Tibial nerve (tissue), 4 donors: ENCODE measurements around the gene MINDY4. TPM values are rescaled to one million over a fixed set of nuclear protein-coding genes. Genes with fewer than 3 reads are reported as not detected.

Source experiments
- DNase-seq, 2 donors: peaks; one replicate each; pipeline ENCODE4 v3.0.0-alpha.2; 2019; ENCODE audit warnings: low spot score in 2 of 2
- H3K27ac ChIP-seq, 4 donors: fragments of 200-600 bp; sonication (generic) in 3 of 4; one replicate each; pipeline ENCODE4 v1.5.1; 2017 to 2019; ENCODE audit warnings: mild to moderate bottlenecking in 1 of 4
- H3K27me3 ChIP-seq, 2 donors: fragments of 200-600 bp; sonication (generic) in 1 of 2; one replicate each; pipeline versions ENCODE4 v1.5.1 to v1.6.0; 2017 to 2019
- H3K36me3 ChIP-seq, 3 donors: fragments of 200-600 bp; sonication (generic); one replicate each; pipeline ENCODE4 v1.5.1; 2018 to 2019
- H3K4me1 ChIP-seq, 4 donors: fragments of 200-600 bp; sonication (generic) in 3 of 4; one replicate each; pipeline ENCODE4 v1.5.1; 2017 to 2019
- H3K4me3 ChIP-seq, 4 donors: fragments of 200-600 bp; sonication (generic) in 3 of 4; one replicate each; pipeline ENCODE4 v1.5.1; 2017 to 2019; ENCODE audit warnings: mild to moderate bottlenecking in 1 of 4, moderate library complexity in 1 of 4
- H3K9me3 ChIP-seq, 4 donors: fragments of 200-600 bp; sonication (generic) in 3 of 4; one replicate each; pipeline ENCODE4 v1.5.1; 2017 to 2019
- EP300 ChIP-seq, 2 donors: sonication (generic); formaldehyde crosslinking; IDR thresholded peaks; one replicate each; pipeline ENCODE4 v1.6.1; 2017; ENCODE audit warnings: antibody characterized with exemption in 2 of 2, mild to moderate bottlenecking in 1 of 2
- POLR2A ChIP-seq, 2 donors: fragments of 450-650 bp; IDR thresholded peaks; one replicate each; pipeline ENCODE4 v1.6.1; 2017; ENCODE audit warnings: antibody characterized with exemption in 2 of 2, mild to moderate bottlenecking in 2 of 2, moderate library complexity in 2 of 2
- WGBS, 2 donors: methylation state at CpG; one replicate each; pipeline ENCODE4 v1.1.5; 2018; 5-methylcytosine and 5-hydroxymethylcytosine counted together
- total RNA-seq, 4 donors: library from RNA; depleted of rRNA; stranded (reverse); fragments of >200 nt; gene quantifications; one replicate each; pipeline ENCODE4 v1.1.0, GENCODE V29; 2016
- TF ChIP-seq, protein P1 (sequence below), 5 experiments: fragments of 200-600 bp in 3 of 5; fragments of 450-650 bp in 2 of 5; sonication (generic) in 3 of 5; IDR thresholded peaks; one replicate each; pipeline ENCODE4 v1.5.1; 2016 to 2019; ENCODE audit warnings: antibody characterized with exemption in 5 of 5, mild to moderate bottlenecking in 3 of 5, moderate library complexity in 2 of 5

Gene MINDY4
- total RNA-seq, 4 donors from 2014 or later: 17.1 to 21.6 (median 19.9) TPM

DNA sequence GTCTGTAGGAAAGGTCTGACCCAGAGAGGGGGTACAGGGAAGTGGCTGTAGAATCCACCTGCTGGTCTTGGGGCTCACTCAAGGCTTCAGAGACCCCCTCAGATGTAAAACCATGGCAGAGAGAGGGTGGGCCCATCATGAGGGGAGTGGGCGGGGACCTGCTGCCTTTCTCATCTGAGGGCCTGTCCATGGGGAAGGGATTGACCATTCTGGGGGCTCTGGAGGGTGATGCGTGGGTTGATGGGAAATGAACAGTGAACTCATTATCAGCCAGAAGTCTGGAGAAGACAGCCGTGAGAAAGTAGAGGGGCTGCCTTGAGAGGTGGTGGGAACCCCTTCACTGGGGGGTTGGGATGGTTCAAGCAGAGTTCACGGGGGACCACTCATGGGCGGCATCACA is 66.8 kb downstream of the MINDY4 start:
- no peak for DNase-seq
- Histone ChIP-seq H3K4me3 (no peak overlapping the region), H3K36me3 (peaks cover 0 to 7% (median 0%) of the 10 kb centered on the region in 3 donors), H3K27ac (no peak overlapping the region), H3K9me3 (peaks cover 0 to 10% (median 0%) of the 10 kb centered on the region in 4 donors), H3K4me1 (peaks cover 0 to 46% (median 4%) of the 10 kb centered on the region in 4 donors), H3K27me3 (no peaks in the 10 kb centered on the region)
- WGBS, 2 donors: 89 to 90% methylated on average over 5 of the region's 5 CpGs
- no peak for TF ChIP-seq EP300 (IDR thresholded peaks at IDR 0.05)
- no peak for TF ChIP-seq POLR2A (IDR thresholded peaks at IDR 0.05)
- TF ChIP-seq, protein P1, sequence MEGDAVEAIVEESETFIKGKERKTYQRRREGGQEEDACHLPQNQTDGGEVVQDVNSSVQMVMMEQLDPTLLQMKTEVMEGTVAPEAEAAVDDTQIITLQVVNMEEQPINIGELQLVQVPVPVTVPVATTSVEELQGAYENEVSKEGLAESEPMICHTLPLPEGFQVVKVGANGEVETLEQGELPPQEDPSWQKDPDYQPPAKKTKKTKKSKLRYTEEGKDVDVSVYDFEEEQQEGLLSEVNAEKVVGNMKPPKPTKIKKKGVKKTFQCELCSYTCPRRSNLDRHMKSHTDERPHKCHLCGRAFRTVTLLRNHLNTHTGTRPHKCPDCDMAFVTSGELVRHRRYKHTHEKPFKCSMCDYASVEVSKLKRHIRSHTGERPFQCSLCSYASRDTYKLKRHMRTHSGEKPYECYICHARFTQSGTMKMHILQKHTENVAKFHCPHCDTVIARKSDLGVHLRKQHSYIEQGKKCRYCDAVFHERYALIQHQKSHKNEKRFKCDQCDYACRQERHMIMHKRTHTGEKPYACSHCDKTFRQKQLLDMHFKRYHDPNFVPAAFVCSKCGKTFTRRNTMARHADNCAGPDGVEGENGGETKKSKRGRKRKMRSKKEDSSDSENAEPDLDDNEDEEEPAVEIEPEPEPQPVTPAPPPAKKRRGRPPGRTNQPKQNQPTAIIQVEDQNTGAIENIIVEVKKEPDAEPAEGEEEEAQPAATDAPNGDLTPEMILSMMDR (IDR thresholded peaks at IDR 0.05): no peak

- H3K4me1 ChIP-seq: peaks cover 0 to 69% (median 19%) of the 10 kb centered on the region in 4 donors
- no peak overlapping the region for H3K4me3 ChIP-seq
- H3K27ac ChIP-seq: peak overlapping the region in 2 of 4 donors; percentile 54 to 69
- DNase-seq: no peak
- H3K36me3 ChIP-seq: no peaks in the 10 kb centered on the region
- no peaks in the 10 kb centered on the region for H3K27me3 ChIP-seq
- TF ChIP-seq EP300 (IDR thresholded peaks at IDR 0.05): peak in 1 of 2 donors; percentile 52
- TF ChIP-seq, protein P1 (IDR thresholded peaks at IDR 0.05): no peak
- no peak for TF ChIP-seq POLR2A (IDR thresholded peaks at IDR 0.05)
- 74 to 85% methylated on average over 6 of the region's 6 CpGs for WGBS, 2 donors
- no peaks in the 10 kb centered on the region for H3K9me3 ChIP-seq
Measured at GRCh38 chr7:30840141-30841024, 69.2 kb downstream of the MINDY4 start.

- no peaks in the 10 kb centered on the region for H3K36me3 ChIP-seq
- H3K4me3 ChIP-seq: no peak overlapping the region
- peaks cover 0 to 77% (median 20%) of the 10 kb centered on the region in 4 donors for H3K4me1 ChIP-seq
- TF ChIP-seq EP300 (IDR thresholded peaks at IDR 0.05): peak in 1 of 2 donors; percentile 20
- TF ChIP-seq POLR2A (IDR thresholded peaks at IDR 0.05): no peak
- WGBS, 2 donors: 47 to 51% methylated on average over 19 of the region's 19 CpGs
- H3K9me3 ChIP-seq: no peaks in the 10 kb centered on the region
- DNase-seq: no peak
- H3K27me3 ChIP-seq: no peaks in the 10 kb centered on the region
- H3K27ac ChIP-seq: peak overlapping the region in 2 of 4 donors; percentile 54 to 82
Measured at GRCh38 chr7:30841025-30841735, 70.0 kb downstream of the MINDY4 start.

- Histone ChIP-seq H3K36me3 (no peaks in the 10 kb centered on the region), H3K4me1 (peaks cover 0 to 82% (median 21%) of the 10 kb centered on the region in 4 donors), H3K9me3 (no peaks in the 10 kb centered on the region), H3K27ac (peak overlapping the region in 2 of 4 donors; percentile 49 to 82), H3K4me3 (no peak overlapping the region), H3K27me3 (no peaks in the 10 kb centered on the region)
- DNase-seq: no peak
- TF ChIP-seq POLR2A (IDR thresholded peaks at IDR 0.05) (no peak), EP300 (IDR thresholded peaks at IDR 0.05) (no peak)
- TF ChIP-seq, protein P1 (IDR thresholded peaks at IDR 0.05): no peak
- WGBS, 2 donors: 92 to 93% methylated on average over 7 of the region's 7 CpGs
Measured at GRCh38 chr7:30841801-30842541, 70.8 kb downstream of the MINDY4 start.
